Measurements from ENCODE around the gene PASK.

- TF ChIP-seq CTCF (IDR thresholded peaks at IDR 0.05): no peak
- no peak for TF ChIP-seq EZH2 (IDR thresholded peaks at IDR 0.05; ENCODE audit: borderline replicate concordance, insufficient read depth, low read depth, low read length, poor library complexity, severe bottlenecking)
These were observed 49.4 kb upstream of the PASK start for GRCh38 chr2:241198381-241199279.

Measured in B cell (primary cell).